Lung microvascular endothelial cell (primary cell): ENCODE data around the gene SLC19A3. TPM values are rescaled to one million over a fixed set of nuclear protein-coding genes. Genes with fewer than 3 reads are reported as not detected.

Source experiments
- DNase-seq, 2 donors: peaks; one replicate each; pipeline versions ENCODE4 v3.0.0 to v3.0.0-alpha.2; 2010; ENCODE audit warnings: low read depth in 2 of 2
- total RNA-seq: library from RNA; depleted of rRNA; stranded (reverse); fragments of >200 nt; gene quantifications from 2 replicates; pipeline ENCODE4 v1.2.1, GENCODE V29; 2014

The SLC19A3 gene
- total RNA-seq, 1 donor from 2014 or later: not detected

DNA sequence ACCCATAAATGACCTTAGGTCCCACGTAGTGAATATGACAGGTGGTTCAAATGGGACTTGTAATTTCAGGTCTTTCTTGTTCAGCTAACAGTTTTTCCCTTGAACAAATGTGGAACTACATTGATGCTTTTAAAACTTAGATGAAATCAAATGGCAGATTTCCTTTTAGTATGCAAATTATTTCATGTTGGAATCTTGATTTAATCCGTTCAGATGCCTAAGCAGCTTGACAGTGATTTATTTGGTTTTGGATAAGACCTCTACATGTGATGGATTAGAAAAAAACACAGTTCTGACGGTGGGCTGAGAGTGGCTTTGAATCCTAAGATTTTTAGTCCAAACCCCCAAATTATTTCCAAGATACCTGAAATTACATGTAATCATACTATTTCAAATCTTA is 83.6 kb downstream of the SLC19A3 start:
- DNase-seq: no peak

Other genes with a start within 250 kb of the SLC19A3 start
- 25.1 and 30.0 TPM in 2 replicates for gene AGFG1, start 245.9 kb downstream of the SLC19A3 start, total RNA-seq
- not detected in 2 replicates for gene SCYGR2, start 119.1 kb downstream of the SLC19A3 start, total RNA-seq
- gene SCYGR3, start 103.2 kb downstream of the SLC19A3 start, total RNA-seq: not detected in 2 replicates
- not detected in 2 replicates for gene SCYGR4, start 100.5 kb downstream of the SLC19A3 start, total RNA-seq
- not detected in 2 replicates for gene SCYGR5, start 51.2 kb downstream of the SLC19A3 start, total RNA-seq
- gene SCYGR6, start 6.7 kb upstream of the SLC19A3 start, total RNA-seq: not detected in 2 replicates
- not detected in 2 replicates for gene SCYGR7, start 10.3 kb upstream of the SLC19A3 start, total RNA-seq
- gene SCYGR8, start 27.9 kb upstream of the SLC19A3 start, total RNA-seq: not detected in 2 replicates
- gene CCL20, start 95.8 kb upstream of the SLC19A3 start, total RNA-seq: 0.60 and 2.8 TPM in 2 replicates
- 0.20 and 0.22 TPM in 2 replicates for gene DAW1, start 153.6 kb upstream of the SLC19A3 start, total RNA-seq